Endothelial cell of umbilical vein (primary cell): Measurements from ENCODE around the gene CACNA2D3. TPM values are rescaled to one million over a fixed set of nuclear protein-coding genes. Genes with fewer than 3 reads are reported as not detected.

Experiments used
- BruUV-seq: library from RNA; stranded (reverse); fragments of 400-500 nt; replicated peaks from 2 replicates; lab custom pipeline; 2021; lab: Mats Ljungman, UMichigan
- CTCF ChIA-PET: fragments of 300-600, 350-600 bp; sonication (Branson Sonifier 250); formaldehyde crosslinking; loops from one replicate; lab custom pipeline; 2021; ENCODE audit warnings: antibody characterized with exemption, inconsistent platforms; lab: Charles Lee
- POLR2A ChIA-PET: fragments of 300-600, 350-600 bp; sonication (Branson Sonifier 250); formaldehyde crosslinking; loops from one replicate; lab custom pipeline; 2021; ENCODE audit warnings: antibody characterized with exemption, inconsistent platforms; lab: Charles Lee
- DNase-seq: peaks from one replicate; pipeline ENCODE4 v3.0.0-alpha.2; 2011; ENCODE audit warnings: low read depth, low spot score
- FAIRE-seq: peaks from 2 replicates; lab custom pipeline; 2011; peaks lifted over from hg19 to GRCh38; lab: Jason Lieb, UNC
- H2AFZ ChIP-seq: 2 replicates; pipeline ENCODE4 v1.6.0; 2012; ENCODE audit warnings: low read depth, low read length, control low read depth, inconsistent platforms
- H3K27ac ChIP-seq: 2 replicates; pipeline ENCODE4 v1.5.1; 2011; ENCODE audit warnings: low read depth, mild to moderate bottlenecking, control low read depth, low read length, moderate library complexity; ENCODE audit not compliant: insufficient read depth
- H3K27me3 ChIP-seq, 2 experiments: 2 replicates each; pipeline versions ENCODE4 v1.6.0 to v1.6.1; 2011; ENCODE audit warnings: low read length in 2 of 2, mixed read lengths in 1 of 2; ENCODE audit not compliant: control insufficient read depth in 2 of 2, insufficient read depth in 2 of 2
- H3K36me3 ChIP-seq, 2 experiments: 2 replicates in 1 of 2; 3 replicates in 1 of 2; pipeline ENCODE4 v1.5.1; 2011; ENCODE audit warnings: low read length in 2 of 2, mild to moderate bottlenecking in 1 of 2, moderate library complexity in 1 of 2; ENCODE audit not compliant: control insufficient read depth in 2 of 2, insufficient read depth in 2 of 2; ENCODE audit errors: extremely low read depth in 1 of 2
- H3K4me1 ChIP-seq: 3 replicates; pipeline ENCODE4 v1.5.1; 2011; ENCODE audit warnings: mild to moderate bottlenecking, low read length; ENCODE audit not compliant: control insufficient read depth, insufficient read depth; ENCODE audit errors: extremely low read depth
- H3K4me2 ChIP-seq: 2 replicates; pipeline ENCODE4 v1.6.1; 2011; ENCODE audit warnings: low read length, control low read depth, mixed read lengths; ENCODE audit not compliant: insufficient read depth
- H3K4me3 ChIP-seq, 3 experiments: fragments of 200-600 bp in 1 of 3; sonication (generic), shearing (Covaris generic) in 1 of 3; replicated peaks in 1 of 3; 2 replicates each; pipeline ENCODE4 v1.5.1; 2011 to 2016; ENCODE audit warnings: control low read depth in 3 of 3, low read length in 3 of 3, mild to moderate bottlenecking in 2 of 3, inconsistent platforms in 1 of 3, low read depth in 1 of 3, moderate library complexity in 1 of 3; ENCODE audit not compliant: insufficient read depth in 1 of 3
- H3K79me2 ChIP-seq: 2 replicates; pipeline ENCODE4 v1.6.0; 2012; ENCODE audit warnings: low read length, inconsistent platforms; ENCODE audit not compliant: control insufficient read depth, insufficient read depth
- H3K9ac ChIP-seq: replicated peaks from 2 replicates; pipeline ENCODE3; 2011; ENCODE audit warnings: low read length, control low read depth; ENCODE audit not compliant: insufficient read depth; ENCODE audit errors: extremely low read depth
- H3K9me1 ChIP-seq: replicated peaks from 3 replicates; pipeline ENCODE4 v1.6.0; 2011; ENCODE audit warnings: mild to moderate bottlenecking, low read length; ENCODE audit not compliant: control insufficient read depth, insufficient read depth; ENCODE audit errors: extremely low read depth
- H3K9me3 ChIP-seq: replicated peaks from 2 replicates; pipeline ENCODE4 v1.5.1; 2012; ENCODE audit warnings: low read length, inconsistent platforms; ENCODE audit not compliant: control insufficient read depth, insufficient read depth
- H4K20me1 ChIP-seq: replicated peaks from 2 replicates; pipeline ENCODE3; 2011; ENCODE audit warnings: mild to moderate bottlenecking, low read length; ENCODE audit not compliant: control insufficient read depth, insufficient read depth; ENCODE audit errors: extremely low read depth
- EZH2 ChIP-seq: IDR thresholded peaks from 2 replicates; pipeline ENCODE4 v1.6.1; 2012; ENCODE audit warnings: borderline replicate concordance, low read depth, mild to moderate bottlenecking, moderate library complexity, low read length, inconsistent platforms; ENCODE audit not compliant: severe bottlenecking
- FOS ChIP-seq: IDR thresholded peaks from 2 replicates; pipeline ENCODE4 v1.6.1; 2011; ENCODE audit warnings: mild to moderate bottlenecking, low read length, moderate library complexity, borderline replicate concordance; ENCODE audit not compliant: insufficient read depth
- GATA2 ChIP-seq: IDR thresholded peaks from 2 replicates; pipeline ENCODE4 v1.7.0; 2011; ENCODE audit warnings: low read depth, mild to moderate bottlenecking, moderate library complexity, mixed read lengths, low read length; ENCODE audit not compliant: insufficient read length, insufficient read depth
- JUN ChIP-seq: IDR thresholded peaks from 2 replicates; pipeline ENCODE4 v1.6.1; 2011; ENCODE audit warnings: borderline replicate concordance, low read depth; ENCODE audit not compliant: insufficient read length, insufficient read depth
- MYC ChIP-seq: IDR thresholded peaks from one replicate; pipeline ENCODE4 v1.6.1; 2011; ENCODE audit warnings: mild to moderate bottlenecking, low read depth, low read length
- POLR2A ChIP-seq: IDR thresholded peaks from 2 replicates; pipeline ENCODE4 v1.6.1; 2012; ENCODE audit warnings: low read depth, mild to moderate bottlenecking, control low read depth, low read length
- POLR2AphosphoS5 ChIP-seq: IDR thresholded peaks from 2 replicates; pipeline ENCODE4 v1.6.1; 2012; ENCODE audit warnings: low read depth, mild to moderate bottlenecking, control low read depth, low read length, moderate library complexity; ENCODE audit not compliant: insufficient read depth
- dilution Hi-C: fragments of 300-500 bp; cut with MboI; formaldehyde crosslinking; loops from one replicate; pipeline ENCODE4 v1.15.0; 2019; ENCODE audit warnings: low sequenced_read_pairs; ENCODE audit not compliant: extremely low pct_ligation_motif_present
- intact Hi-C: fragments of 100-400 bp; cut with micrococcal nuclease; formaldehyde crosslinking; loops from one replicate; pipeline ENCODE4 v1.10.0; 2022
- polyA plus RNA-seq, 4 experiments: library from polyadenylated mRNA; depleted of rRNA in 3 of 4; stranded (reverse) in 3 of 4; unstranded in 1 of 4; fragments of >200 nt; gene quantifications; 2 replicates each; pipeline versions ENCODE4 v1.2.1 to v1.2.3, GENCODE V29; 2011 to 2012; ENCODE audit warnings: missing spikeins in 1 of 4
- total RNA-seq: library from RNA; stranded (reverse); gene quantifications from 2 replicates; pipeline ENCODE4 v1.2.3, GENCODE V29; 2021
- TF ChIP-seq, protein P1 (sequence below): IDR thresholded peaks from 2 replicates; pipeline ENCODE4 v1.6.1; 2011; ENCODE audit not compliant: insufficient read depth, insufficient read length
- TF ChIP-seq, protein P2 (sequence below), 2 donors: IDR thresholded peaks; 1 replicate in 1 of 2; 2 replicates in 1 of 2; pipeline ENCODE4 v1.5.1; 2011; ENCODE audit warnings: low read length in 2 of 2, mild to moderate bottlenecking in 2 of 2, moderate library complexity in 2 of 2, control low read depth in 1 of 2, inconsistent platforms in 1 of 2, low read depth in 1 of 2; ENCODE audit not compliant: insufficient read depth in 1 of 2; ENCODE audit errors: extremely low read depth in 1 of 2

The CACNA2D3 gene
- total and polyA plus RNA-seq, 2 donors (not counting 3 experiments of a cell fraction or from before 2014, with no cell fraction given) = not detected

DNA sequence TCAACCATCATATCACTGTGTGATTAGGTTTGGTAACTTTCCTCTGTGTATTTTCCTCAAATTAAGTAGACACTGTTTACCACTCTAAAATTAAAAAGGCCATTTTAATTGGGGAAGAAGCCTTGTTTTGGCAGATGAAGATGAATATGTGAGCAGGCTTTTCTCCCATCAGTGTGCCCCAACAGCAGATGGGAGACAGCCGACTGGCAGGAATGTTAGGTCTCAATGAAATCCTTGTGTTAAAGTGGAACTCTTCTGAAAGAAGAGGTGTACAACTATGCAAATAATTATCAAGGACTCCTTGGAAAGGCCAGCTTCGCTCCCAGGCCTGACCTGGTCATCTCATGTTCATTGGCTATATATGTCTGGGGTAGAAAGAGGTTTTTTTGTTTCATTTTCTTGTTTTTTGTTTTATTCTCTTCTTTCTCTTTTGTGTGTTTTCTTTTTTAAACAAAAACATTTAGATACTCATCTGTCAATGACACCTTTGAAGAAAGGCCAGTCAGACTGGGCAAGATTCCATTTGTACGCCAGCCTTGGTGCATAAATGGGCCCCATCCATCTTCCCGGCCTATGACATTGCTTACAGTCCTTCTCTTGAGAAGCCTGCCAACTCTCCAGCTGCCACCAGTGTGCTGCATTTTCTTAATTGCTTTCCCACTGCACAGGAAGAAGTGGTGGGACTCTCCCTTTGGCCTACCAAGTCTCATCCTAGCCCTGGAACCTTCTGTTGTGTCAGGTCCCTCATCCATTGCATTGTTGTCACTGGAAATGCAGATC, 779.7 kb downstream of the CACNA2D3 start:
- no peak overlapping the region for H3K9ac ChIP-seq
- no peaks in the 10 kb centered on the region for H3K27me3 ChIP-seq

More for the DNA sequence above, 779.7 kb downstream of the CACNA2D3 start:
- Histone ChIP-seq H3K4me2 (no peak overlapping the region), H3K27ac (no peak overlapping the region), H3K36me3 (no peaks in the 10 kb centered on the region), H3K9me1 (no peaks in the 10 kb centered on the region), H2AFZ (no peak overlapping the region), H4K20me1 (no peaks in the 10 kb centered on the region), H3K4me1 (no peaks in the 10 kb centered on the region), H3K9me3 (no peaks in the 10 kb centered on the region), H3K79me2 (no peaks in the 10 kb centered on the region), H3K4me3 (no peak overlapping the region)
- ChIA-PET POLR2A (no interaction called here), CTCF (no interaction called here)
- no peak for FAIRE-seq
- intact Hi-C loops (no loop called here), dilution Hi-C loops (no loop called here)
- no TSS peak for BruUV-seq
- TF ChIP-seq FOS = no peak
- no peak for TF ChIP-seq EZH2
- TF ChIP-seq, protein P1, sequence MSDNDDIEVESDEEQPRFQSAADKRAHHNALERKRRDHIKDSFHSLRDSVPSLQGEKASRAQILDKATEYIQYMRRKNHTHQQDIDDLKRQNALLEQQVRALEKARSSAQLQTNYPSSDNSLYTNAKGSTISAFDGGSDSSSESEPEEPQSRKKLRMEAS = no peak
- no peak for TF ChIP-seq POLR2A
- TF ChIP-seq POLR2AphosphoS5 = no peak
- TF ChIP-seq GATA2 = no peak
- no peak for TF ChIP-seq JUN
- TF ChIP-seq, protein P2, sequence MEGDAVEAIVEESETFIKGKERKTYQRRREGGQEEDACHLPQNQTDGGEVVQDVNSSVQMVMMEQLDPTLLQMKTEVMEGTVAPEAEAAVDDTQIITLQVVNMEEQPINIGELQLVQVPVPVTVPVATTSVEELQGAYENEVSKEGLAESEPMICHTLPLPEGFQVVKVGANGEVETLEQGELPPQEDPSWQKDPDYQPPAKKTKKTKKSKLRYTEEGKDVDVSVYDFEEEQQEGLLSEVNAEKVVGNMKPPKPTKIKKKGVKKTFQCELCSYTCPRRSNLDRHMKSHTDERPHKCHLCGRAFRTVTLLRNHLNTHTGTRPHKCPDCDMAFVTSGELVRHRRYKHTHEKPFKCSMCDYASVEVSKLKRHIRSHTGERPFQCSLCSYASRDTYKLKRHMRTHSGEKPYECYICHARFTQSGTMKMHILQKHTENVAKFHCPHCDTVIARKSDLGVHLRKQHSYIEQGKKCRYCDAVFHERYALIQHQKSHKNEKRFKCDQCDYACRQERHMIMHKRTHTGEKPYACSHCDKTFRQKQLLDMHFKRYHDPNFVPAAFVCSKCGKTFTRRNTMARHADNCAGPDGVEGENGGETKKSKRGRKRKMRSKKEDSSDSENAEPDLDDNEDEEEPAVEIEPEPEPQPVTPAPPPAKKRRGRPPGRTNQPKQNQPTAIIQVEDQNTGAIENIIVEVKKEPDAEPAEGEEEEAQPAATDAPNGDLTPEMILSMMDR (IDR thresholded peaks at IDR 0.05; ENCODE audit: extremely low read depth in 1 of 2, insufficient read depth in 1 of 2, low read depth in 1 of 2, low read length in 2 of 2) = no peak
- TF ChIP-seq MYC = no peak
- DNase-seq = no peak
